Measurements from ENCODE around the gene DGKB.
A peak's percentile ranks its signal among the peaks of the same experiment; 100 is the strongest.

DGKB gene

GRCh38 chr7:14739841-14740185 is 162.7 kb downstream of the DGKB start:
- no peak for DNase-seq (ENCODE audit: extremely low read depth, low read depth)
- no peak for TF ChIP-seq CTCF (IDR thresholded peaks at IDR 0.05; ENCODE audit: low read depth, low read length)

DNA sequence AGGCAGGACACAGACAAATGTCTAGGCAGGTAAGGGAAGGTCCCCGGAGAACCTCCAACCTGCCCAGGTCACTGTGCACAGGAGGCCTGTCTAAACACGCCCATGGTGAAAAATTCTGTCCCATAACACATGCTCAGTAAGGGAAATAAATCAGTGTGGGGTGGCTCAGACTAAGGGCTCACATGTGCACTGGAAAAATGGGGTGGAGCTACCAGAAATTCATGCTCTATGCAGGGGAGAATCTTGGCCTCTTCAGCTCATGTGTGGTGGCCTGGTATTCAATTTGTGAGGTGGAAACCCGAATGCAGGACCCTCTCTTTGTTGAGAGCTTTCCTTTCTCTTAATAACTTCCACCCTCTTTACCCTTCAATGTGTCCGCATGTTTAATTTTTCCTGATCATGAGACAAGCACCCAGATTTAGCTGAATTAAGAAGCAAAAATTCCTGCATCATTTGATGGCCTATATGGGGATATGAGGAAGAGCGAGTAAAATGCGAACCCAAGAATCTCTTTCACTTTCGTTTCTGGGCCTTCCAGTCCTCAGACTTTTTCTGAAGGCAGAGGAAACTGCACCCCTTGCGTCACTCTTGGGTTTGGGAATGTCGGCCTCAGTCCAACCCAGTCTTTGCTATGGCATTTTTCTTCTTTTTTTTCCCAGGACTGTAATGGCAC is 163.2 kb downstream of the DGKB start:
- no peak for DNase-seq (ENCODE audit: extremely low read depth, low read depth)
- no peak for TF ChIP-seq CTCF (IDR thresholded peaks at IDR 0.05; ENCODE audit: low read depth, low read length)

GRCh38 chr7:14738086-14738485 is 164.5 kb downstream of the DGKB start:
- DNase-seq (ENCODE audit: extremely low read depth, low read depth) = no peak
- TF ChIP-seq CTCF (IDR thresholded peaks at IDR 0.05; ENCODE audit: low read depth, low read length) = no peak

- DNase-seq (ENCODE audit: extremely low read depth, low read depth) = no peak
- TF ChIP-seq CTCF (IDR thresholded peaks at IDR 0.05; ENCODE audit: low read depth, low read length) = peak; percentile 15
Measured at GRCh38 chr7:14734839-14735321, 167.7 kb downstream of the DGKB start.

GRCh38 chr7:14720785-14721184 is 181.8 kb downstream of the DGKB start:
- peak; percentile 23 for DNase-seq (ENCODE audit: extremely low read depth, low read depth)
- TF ChIP-seq CTCF (IDR thresholded peaks at IDR 0.05; ENCODE audit: low read depth, low read length) = no peak

DNA sequence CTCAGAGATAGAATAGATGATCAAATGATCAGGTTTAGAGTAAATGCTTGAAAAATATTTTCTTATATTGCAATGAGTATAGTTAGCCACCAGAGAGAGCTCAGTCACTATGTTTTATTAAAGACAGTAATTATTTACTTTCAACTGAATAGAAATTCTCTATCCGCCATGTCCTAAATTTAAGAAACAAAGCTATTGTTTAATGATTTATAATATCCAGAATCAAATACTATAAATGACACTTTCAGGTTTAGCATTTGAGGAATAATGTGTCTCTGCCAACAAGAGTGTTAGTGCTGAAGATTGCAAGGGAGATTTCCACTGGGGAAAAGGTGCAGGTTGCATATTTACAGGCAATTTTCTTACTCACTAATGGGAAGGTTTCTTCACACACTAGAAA is 184.7 kb downstream of the DGKB start:
- peak; percentile 54 for TF ChIP-seq CTCF (IDR thresholded peaks at IDR 0.05; ENCODE audit: low read depth, low read length)
- DNase-seq (ENCODE audit: extremely low read depth, low read depth) = peak; percentile 4

GRCh38 chr7:14717169-14717568 is 185.4 kb downstream of the DGKB start:
- DNase-seq (ENCODE audit: extremely low read depth, low read depth) = no peak
- TF ChIP-seq CTCF (IDR thresholded peaks at IDR 0.05; ENCODE audit: low read depth, low read length) = no peak
